ENCODE results near the gene MYOF. TPM values are rescaled to one million over a fixed set of nuclear protein-coding genes. Genes with fewer than 3 reads are reported as not detected.

The MYOF gene
- total and polyA plus RNA-seq, 9 of the 15 experiments (the other 6 are each of a cell fraction or from before 2014, with no cell fraction given), result 0.06 to 0.27 TPM; not detected in 7

DNA sequence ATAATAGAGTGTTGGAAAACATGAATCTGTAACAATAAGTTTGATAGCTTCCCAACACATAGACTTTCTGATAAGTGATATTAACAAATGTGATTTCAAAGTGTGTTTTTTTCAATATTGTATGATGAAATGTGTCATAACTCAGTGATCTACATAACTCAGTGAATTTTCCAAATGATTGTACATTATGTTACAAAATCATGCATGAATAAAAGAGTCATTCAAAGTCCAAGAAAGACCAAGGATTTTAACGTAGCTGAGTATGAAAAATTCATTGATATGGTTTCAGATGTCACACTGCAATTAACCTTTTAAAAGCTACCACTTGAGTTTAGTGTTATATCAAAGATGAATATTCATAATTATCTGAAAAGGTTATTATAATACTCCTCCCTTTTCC is 111.2 kb downstream of the MYOF start:
- Histone ChIP-seq H3K4me2 (ENCODE audit: insufficient read depth, low read length) (no peak overlapping the region), H3K27me3 (ENCODE audit: control insufficient read depth in 2 of 2, insufficient read depth in 2 of 2, low read length in 2 of 2) (peaks cover 0 to 4% of the 10 kb centered on the region in 2 experiments; a peak in 1 of 5 replicates), H3K9me1 (ENCODE audit: control insufficient read depth, insufficient read depth, low read length) (no peaks in the 10 kb centered on the region), H3K79me2 (ENCODE audit: control insufficient read depth, insufficient read depth, low read length) (no peaks in the 10 kb centered on the region), H2AFZ (ENCODE audit: low read depth, low read length) (no peak overlapping the region), H3K4me3 (no peak overlapping the region), H4K20me1 (replicated peaks; ENCODE audit: control insufficient read depth, insufficient read depth, low read length) (no peaks in the 10 kb centered on the region), H3K9me3 (replicated peaks; ENCODE audit: control insufficient read depth, insufficient read depth, low read depth, low read length) (no peaks in the 10 kb centered on the region), H3K4me1 (replicated peaks in 1 of 2; ENCODE audit: control insufficient read depth in 2 of 2, insufficient read depth in 2 of 2, low read length in 2 of 2) (no peaks in the 10 kb centered on the region), H3K36me3 (ENCODE audit: control insufficient read depth, insufficient read depth, low read length) (no peaks in the 10 kb centered on the region), H3K27ac (ENCODE audit: extremely low read depth, low read depth, low read length) (no peak overlapping the region), H3K9ac (ENCODE audit: insufficient read depth in 1 of 2, low read depth in 2 of 2, low read length in 2 of 2) (no peak overlapping the region)
- ATAC-seq, result no peak
- ChIA-PET CTCF (ENCODE audit: low intra/inter-chr PET ratio) (no interaction called here), POLR2A (no interaction called here)
- 0% methylated on average over 1 of the region's 1 CpG for WGBS (ENCODE audit: insufficient coverage, low coverage, missing lambda C conversion rate)
- FAIRE-seq, result no peak
- in situ Hi-C loops (cut with MboI), result no loop called here
- BruUV-seq (replicated peaks), result no TSS peak
- intact Hi-C loops (cut with micrococcal nuclease), result loop anchor here (10.0 kb wide), 1 partner anchor 304 kb away; no protein-coding TSS in a partner anchor
- DNase-seq (ENCODE audit: extremely low read depth in 1 of 4, low spot score in 3 of 4), result no peak
- TF ChIP-seq CREB1 (IDR thresholded peaks at IDR 0.05), result no peak
- no peak for TF ChIP-seq CREB1 (CRISPR knock-in tag; IDR thresholded peaks at IDR 0.05)
- TF ChIP-seq RCOR1 (IDR thresholded peaks at IDR 0.05; ENCODE audit: borderline replicate concordance in 1 of 2, low read depth in 2 of 2, low read length in 2 of 2), result no peak
- TF ChIP-seq TEAD2 (tag; IDR thresholded peaks at IDR 0.05), result no peak
- TF ChIP-seq WHSC1 (IDR thresholded peaks at IDR 0.05; ENCODE audit: low read length), result no peak
- TF ChIP-seq KAT2B (IDR thresholded peaks at IDR 0.05; ENCODE audit: low read depth, low read length), result no peak
- TF ChIP-seq KLF6 (CRISPR knock-in tag; IDR thresholded peaks at IDR 0.05; ENCODE audit: borderline replicate concordance), result no peak
- TF ChIP-seq E2F3 (CRISPR knock-in tag; IDR thresholded peaks at IDR 0.05), result no peak
- no peak for TF ChIP-seq ZNF143 (CRISPR knock-in tag; IDR thresholded peaks at IDR 0.05)
- TF ChIP-seq ERF (CRISPR knock-in tag; IDR thresholded peaks at IDR 0.05), result no peak
- no peak for TF ChIP-seq POLR2AphosphoS5 (IDR thresholded peaks at IDR 0.05; ENCODE audit: control insufficient read depth, insufficient read depth, low read depth, low read length)
- TF ChIP-seq MITF (IDR thresholded peaks at IDR 0.05), result no peak
- TF ChIP-seq OTX1 (CRISPR knock-in tag; IDR thresholded peaks at IDR 0.05), result no peak
- no peak for TF ChIP-seq ZNF23 (CRISPR knock-in tag; IDR thresholded peaks at IDR 0.05)
- TF ChIP-seq ZNF282 (CRISPR knock-in tag; IDR thresholded peaks at IDR 0.05), result no peak
- TF ChIP-seq ZNF699 (CRISPR knock-in tag; IDR thresholded peaks at IDR 0.05; ENCODE audit: insufficient replicate concordance), result no peak
- no peak for TF ChIP-seq CTBP1 (IDR thresholded peaks at IDR 0.05; ENCODE audit: borderline replicate concordance)
- no peak for TF ChIP-seq ZBTB7A (IDR thresholded peaks at IDR 0.05; ENCODE audit: borderline replicate concordance, control insufficient read depth, low read depth, low read length)
- no peak for TF ChIP-seq POLR2AphosphoS2 (IDR thresholded peaks at IDR 0.05; ENCODE audit: low read length)

Data from K562 (cell line).